Ascending aorta (tissue), 2 donors: Measurements from ENCODE around the gene AGER. TPM values are rescaled to one million over a fixed set of nuclear protein-coding genes. Genes with fewer than 3 reads are reported as not detected.

Source experiments
- DNase-seq, 2 donors: peaks; one replicate each; pipeline ENCODE4 v3.0.0-alpha.2; 2019; ENCODE audit warnings: low spot score in 2 of 2
- H3K27ac ChIP-seq, 2 donors: fragments of 200-600 bp; sonication (generic); one replicate each; pipeline ENCODE4 v1.5.1; 2016 to 2017; ENCODE audit warnings: mild to moderate bottlenecking in 1 of 2
- H3K27me3 ChIP-seq: fragments of 200-600 bp; sonication (generic); one replicate; pipeline ENCODE4 v1.5.1; 2017
- H3K36me3 ChIP-seq, 2 donors: fragments of 200-600 bp; sonication (generic); one replicate each; pipeline ENCODE4 v1.5.1; 2016
- H3K4me1 ChIP-seq, 2 donors: fragments of 200-600 bp; sonication (generic); one replicate each; pipeline ENCODE4 v1.5.1; 2016 to 2017; ENCODE audit warnings: mild to moderate bottlenecking in 1 of 2
- H3K4me3 ChIP-seq, 2 donors: fragments of 200-600 bp; sonication (generic); one replicate each; pipeline ENCODE4 v1.5.1; 2016 to 2017; ENCODE audit warnings: mild to moderate bottlenecking in 1 of 2
- H3K9me3 ChIP-seq, 2 donors: fragments of 200-600 bp; sonication (generic); one replicate each; pipeline ENCODE4 v1.5.1; 2016
- CTCF ChIP-seq, 3 experiments: fragments of 200-600 bp in 2 of 3; fragments of 450-650 bp in 1 of 3; sonication (generic) in 2 of 3; IDR thresholded peaks; one replicate each; pipeline ENCODE4 v1.5.1; 2016 to 2019; ENCODE audit warnings: antibody characterized with exemption in 3 of 3, mild to moderate bottlenecking in 1 of 3, moderate library complexity in 1 of 3
- intact Hi-C: fragments of 100-400 bp; cut with DNase I; formaldehyde crosslinking; loops from one replicate; pipeline ENCODE4 v1.15.1; 2023
- total RNA-seq: library from RNA; depleted of rRNA; stranded (reverse); fragments of >200 nt; gene quantifications from one replicate; pipeline ENCODE4 v1.1.0, GENCODE V29; 2016

The AGER gene
- total RNA-seq, 1 donor from 2014 or later, result 6.1 TPM

- no peak for DNase-seq
- Histone ChIP-seq H3K36me3 (peaks cover 18 to 20% of the 10 kb centered on the region in 2 donors), H3K27ac (peak overlapping the region; percentile 87 to 92), H3K4me1 (peaks cover 9 to 27% of the 10 kb centered on the region in 2 donors), H3K4me3 (peak overlapping the region; percentile 73 to 99), H3K27me3 (no peaks in the 10 kb centered on the region), H3K9me3 (no peaks in the 10 kb centered on the region)
- intact Hi-C loops, result loop anchor here (1.0 to 10.0 kb wide), 6 partner anchors 18 to 1240 kb away; partner anchors contain the start of genes BRD2, C6orf47, CSNK2B and CUTA
- TF ChIP-seq CTCF (IDR thresholded peaks at IDR 0.05), result no peak
These were observed 6.8 kb downstream of the AGER start for GRCh38 chr6:32177183-32177787.

- no peaks in the 10 kb centered on the region for H3K27me3 ChIP-seq
- intact Hi-C loops, result loop anchor here (1.0 to 10.0 kb wide), 7 partner anchors 19 to 1241 kb away; partner anchors contain the start of genes BRD2, C6orf47, CSNK2B and CUTA
- H3K4me1 ChIP-seq, result peaks cover 9 to 27% of the 10 kb centered on the region in 2 donors
- DNase-seq, result no peak
- H3K27ac ChIP-seq, result peak overlapping the region; percentile 87 to 92
- H3K4me3 ChIP-seq, result peak overlapping the region; percentile 73 to 99
- H3K9me3 ChIP-seq, result no peaks in the 10 kb centered on the region
- H3K36me3 ChIP-seq, result peaks cover 14 to 16% of the 10 kb centered on the region in 2 donors
- TF ChIP-seq CTCF (IDR thresholded peaks at IDR 0.05), result no peak
These were observed 7.4 kb downstream of the AGER start for GRCh38 chr6:32176476-32177182.

- no peak for TF ChIP-seq CTCF (IDR thresholded peaks at IDR 0.05)
- Histone ChIP-seq H3K4me3 (peak within 1 kb of the TSS; percentile 73 to 99), H3K4me1 (peaks cover 9 to 27% of the 10 kb centered on the region in 2 donors), H3K9me3 (no peaks in the 10 kb centered on the region), H3K36me3 (peaks cover 12 to 13% of the 10 kb centered on the region in 2 donors), H3K27me3 (no peaks in the 10 kb centered on the region), H3K27ac (peak within 1 kb of the TSS; percentile 87 to 92)
- peak; percentile 87 to 97 for DNase-seq
- intact Hi-C loops, result loop anchor here (1.0 to 10.0 kb wide), 5 partner anchors 23 to 1241 kb away; partner anchors contain the start of genes BRD2, C6orf47, CSNK2B and CUTA
These were observed 8.2 kb downstream of the AGER start, which contains the start of gene AGPAT1 for GRCh38 chr6:32175711-32176475. Gene AGPAT1 (minus strand): TSS chr6:32176084. CDS start chr6:32171496, 4,588 bp downstream.

- Histone ChIP-seq H3K9me3 (no peaks in the 10 kb centered on the region), H3K27me3 (no peaks in the 10 kb centered on the region), H3K27ac (peak overlapping the region; percentile 87 to 92), H3K36me3 (peaks cover 10 to 16% of the 10 kb centered on the region in 2 donors), H3K4me3 (peak overlapping the region; percentile 73 to 99), H3K4me1 (peaks cover 9 to 27% of the 10 kb centered on the region in 2 donors)
- no peak for DNase-seq
- TF ChIP-seq CTCF (IDR thresholded peaks at IDR 0.05), result no peak
- intact Hi-C loops, result loop anchor here (5.0 to 10.0 kb wide), 4 partner anchors 201 to 1242 kb away; partner anchors contain the start of genes BRD2, C6orf47, CSNK2B and CUTA
These were observed 8.7 kb downstream of the AGER start for GRCh38 chr6:32175322-32175710.

GRCh38 chr6:32174416-32174815, 9.6 kb downstream of the AGER start:
- H3K36me3 ChIP-seq, result peaks cover 6 to 18% of the 10 kb centered on the region in 2 donors
- TF ChIP-seq CTCF (IDR thresholded peaks at IDR 0.05), result no peak
- no peak overlapping the region for H3K27ac ChIP-seq
- peaks cover 9 to 24% of the 10 kb centered on the region in 2 donors for H3K4me1 ChIP-seq
- intact Hi-C loops, result loop anchor here (10.0 kb wide), 2 partner anchors 200 to 510 kb away; partner anchors contain the start of genes C6orf47, CSNK2B, DXO and GPANK1
- H3K4me3 ChIP-seq, result no peak overlapping the region
- no peaks in the 10 kb centered on the region for H3K27me3 ChIP-seq
- DNase-seq, result no peak
- H3K9me3 ChIP-seq, result no peaks in the 10 kb centered on the region
